ENCODE data around the gene HTRA2.

DNA sequence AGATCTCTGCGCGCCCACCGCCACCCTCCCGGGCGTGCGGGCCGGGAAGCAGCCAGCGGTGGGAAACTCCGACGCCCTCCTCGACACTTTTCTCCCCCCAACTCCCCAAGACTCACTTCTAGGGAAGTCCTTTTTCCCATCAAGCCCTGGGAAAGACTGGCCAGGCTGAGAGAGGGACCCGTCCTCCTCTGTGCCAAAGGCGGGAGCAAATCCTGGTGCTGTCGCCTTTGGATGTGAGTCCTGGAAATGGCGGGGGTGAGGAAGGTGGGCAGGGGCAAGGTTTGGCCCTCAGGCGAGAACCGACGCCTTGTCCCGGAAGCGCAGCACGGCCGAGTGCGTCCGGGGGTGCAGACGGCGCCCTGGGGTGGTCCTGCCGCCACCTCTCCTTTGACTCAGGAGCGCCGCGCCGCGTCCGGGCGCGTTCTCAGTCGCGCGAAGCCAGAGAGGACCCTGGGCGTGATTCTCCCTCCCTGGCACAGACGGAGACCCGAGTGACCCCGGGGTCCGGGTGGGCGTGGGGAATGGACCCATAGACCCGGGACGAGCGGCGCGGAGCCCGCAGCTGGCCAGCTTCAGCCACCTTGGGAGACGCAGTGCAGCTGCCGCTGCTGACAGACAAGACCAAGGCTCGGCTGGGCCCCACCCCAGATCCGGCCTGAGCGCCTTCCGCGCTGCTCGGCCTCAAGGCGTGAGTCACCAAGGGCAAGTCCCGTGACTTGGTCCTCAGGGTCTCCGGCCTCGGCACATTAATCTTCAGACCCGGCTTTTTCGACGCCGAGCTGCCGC lies 26.8 kb upstream of the HTRA2 start:
- TF ChIP-seq POLR2AphosphoS5 (IDR thresholded peaks at IDR 0.05; ENCODE audit: borderline replicate concordance, low read depth, low read length) (no peak), EZH2 (IDR thresholded peaks at IDR 0.05) (no peak), FOXP2 (optimal IDR thresholded peaks at IDR 0.05; ENCODE audit: control extremely low read depth, extremely low read length, insufficient read depth) (no peak)

Data from SK-N-MC (cell line).